GM23248 (cell line): ENCODE results near the gene ACCSL.

Experiments
- EZH2 ChIP-seq: fragments of 200-600 bp; sonication (generic); IDR thresholded peaks from 2 replicates; pipeline ENCODE4 v1.6.1; 2018; ENCODE audit warnings: antibody characterized with exemption, mild to moderate bottlenecking; ENCODE audit not compliant: insufficient read depth, poor library complexity, severe bottlenecking
- EZH2phosphoT487 ChIP-seq: fragments of 200-600 bp; sonication (generic); IDR thresholded peaks from 2 replicates; pipeline ENCODE4 v1.6.1; 2018; ENCODE audit warnings: antibody characterized with exemption, moderate library complexity, mild to moderate bottlenecking, low read depth; ENCODE audit not compliant: insufficient read depth

DNA sequence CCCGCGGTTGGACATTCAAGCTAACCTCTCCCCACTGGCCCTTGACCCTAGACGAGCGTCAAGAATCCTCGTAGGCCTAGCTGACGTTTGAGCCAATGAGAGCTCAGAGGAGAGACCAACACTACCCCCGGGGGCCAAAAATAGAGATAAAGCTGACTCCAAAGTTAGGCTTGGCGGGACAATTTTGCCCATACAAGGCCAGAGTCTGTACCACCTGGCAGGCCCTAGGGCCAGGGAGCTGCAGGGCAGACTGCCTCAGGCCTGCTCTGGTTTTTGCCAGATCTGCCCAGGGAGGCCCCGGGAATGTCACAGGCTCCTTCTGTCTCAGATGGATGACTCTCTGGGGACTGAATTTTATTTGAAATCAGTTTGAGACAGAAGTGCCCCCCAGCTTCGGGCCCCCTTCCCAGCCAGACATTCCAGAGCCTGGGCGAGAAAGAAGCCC, 40.8 kb upstream of the ACCSL start:
- TF ChIP-seq EZH2 (no peak), EZH2phosphoT487 (no peak)
